ENCODE data around the gene AGBL5. TPM values are rescaled to one million over a fixed set of nuclear protein-coding genes. Genes with fewer than 3 reads are reported as not detected.

The AGBL5 gene
- polyA plus RNA-seq, 1 donor (not counting 4 experiments of a cell fraction or from before 2014, with no cell fraction given): 25.5 TPM

DNA sequence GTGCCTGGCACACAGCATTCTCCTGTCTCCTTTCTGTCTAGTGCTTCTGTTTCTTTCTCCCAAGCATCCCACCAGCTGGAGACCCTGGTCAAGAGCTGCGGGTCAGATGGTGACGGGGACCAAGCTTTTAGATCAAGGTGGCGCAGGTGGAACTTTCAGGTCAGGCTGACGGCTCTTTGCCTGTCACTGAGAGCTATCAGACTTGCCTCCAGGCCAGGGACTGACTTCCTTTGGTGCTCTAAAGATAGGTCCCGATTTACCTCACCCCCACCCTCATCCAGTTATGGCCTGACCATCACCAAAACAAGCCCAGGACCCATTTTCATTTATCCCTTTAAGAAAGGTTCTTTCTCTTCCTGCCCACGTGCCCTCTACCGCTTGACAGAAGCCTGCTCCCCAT, 25.8 kb downstream of the AGBL5 start:
- Histone ChIP-seq H3K36me3 (ENCODE audit: control insufficient read depth in 2 of 2, extremely low read depth in 1 of 2, insufficient read depth in 2 of 2, low read length in 2 of 2) (no peaks in the 10 kb centered on the region), H3K9me1 (ENCODE audit: control insufficient read depth, extremely low read depth, insufficient read depth, low read length) (no peaks in the 10 kb centered on the region), H2AFZ (ENCODE audit: control insufficient read depth, low read length) (no peak overlapping the region), H3K27me3 (ENCODE audit: control insufficient read depth, extremely low read depth, insufficient read depth, low read length) (no peaks in the 10 kb centered on the region), H3K4me2 (ENCODE audit: control insufficient read depth, extremely low read depth, insufficient read depth, low read depth, low read length) (no peak overlapping the region), H4K20me1 (ENCODE audit: control insufficient read depth, extremely low read depth, insufficient read depth, low read length) (no peaks in the 10 kb centered on the region), H3K9me3 (ENCODE audit: control insufficient read depth, low read depth, low read length) (no peaks in the 10 kb centered on the region), H3K27ac (ENCODE audit: control insufficient read depth, insufficient read depth, low read length) (no peak overlapping the region), H3K4me3 (ENCODE audit: control insufficient read depth in 2 of 3, extremely low read depth in 1 of 3, insufficient read depth in 2 of 3, low read depth in 1 of 3, low read length in 3 of 3) (no peak overlapping the region), H3K4me1 (ENCODE audit: control insufficient read depth, extremely low read depth, insufficient read depth, low read length) (peaks cover 15% of the 10 kb centered on the region), H3K79me2 (ENCODE audit: control insufficient read depth, insufficient read depth, low read length) (no peaks in the 10 kb centered on the region), H3K9ac (ENCODE audit: control insufficient read depth, extremely low read depth, insufficient read depth, low read length) (no peak overlapping the region)
- DNase-seq (ENCODE audit: low read depth, low spot score) (no peak), FAIRE-seq (no peak)
- dilution Hi-C loops (cut with MboI; ENCODE audit: extremely low pct_ligation_motif_present, low sequenced_read_pairs): no loop called here
- TF ChIP-seq, protein P1, sequence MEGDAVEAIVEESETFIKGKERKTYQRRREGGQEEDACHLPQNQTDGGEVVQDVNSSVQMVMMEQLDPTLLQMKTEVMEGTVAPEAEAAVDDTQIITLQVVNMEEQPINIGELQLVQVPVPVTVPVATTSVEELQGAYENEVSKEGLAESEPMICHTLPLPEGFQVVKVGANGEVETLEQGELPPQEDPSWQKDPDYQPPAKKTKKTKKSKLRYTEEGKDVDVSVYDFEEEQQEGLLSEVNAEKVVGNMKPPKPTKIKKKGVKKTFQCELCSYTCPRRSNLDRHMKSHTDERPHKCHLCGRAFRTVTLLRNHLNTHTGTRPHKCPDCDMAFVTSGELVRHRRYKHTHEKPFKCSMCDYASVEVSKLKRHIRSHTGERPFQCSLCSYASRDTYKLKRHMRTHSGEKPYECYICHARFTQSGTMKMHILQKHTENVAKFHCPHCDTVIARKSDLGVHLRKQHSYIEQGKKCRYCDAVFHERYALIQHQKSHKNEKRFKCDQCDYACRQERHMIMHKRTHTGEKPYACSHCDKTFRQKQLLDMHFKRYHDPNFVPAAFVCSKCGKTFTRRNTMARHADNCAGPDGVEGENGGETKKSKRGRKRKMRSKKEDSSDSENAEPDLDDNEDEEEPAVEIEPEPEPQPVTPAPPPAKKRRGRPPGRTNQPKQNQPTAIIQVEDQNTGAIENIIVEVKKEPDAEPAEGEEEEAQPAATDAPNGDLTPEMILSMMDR (optimal IDR thresholded peaks at IDR 0.05 in 1 of 3, IDR thresholded peaks at IDR 0.05 in 1 of 3, conservative IDR thresholded peaks at IDR 0.05 in 1 of 3; ENCODE audit: extremely low read depth in 1 of 3, insufficient read depth in 2 of 3, low read length in 3 of 3): no peak

DNA sequence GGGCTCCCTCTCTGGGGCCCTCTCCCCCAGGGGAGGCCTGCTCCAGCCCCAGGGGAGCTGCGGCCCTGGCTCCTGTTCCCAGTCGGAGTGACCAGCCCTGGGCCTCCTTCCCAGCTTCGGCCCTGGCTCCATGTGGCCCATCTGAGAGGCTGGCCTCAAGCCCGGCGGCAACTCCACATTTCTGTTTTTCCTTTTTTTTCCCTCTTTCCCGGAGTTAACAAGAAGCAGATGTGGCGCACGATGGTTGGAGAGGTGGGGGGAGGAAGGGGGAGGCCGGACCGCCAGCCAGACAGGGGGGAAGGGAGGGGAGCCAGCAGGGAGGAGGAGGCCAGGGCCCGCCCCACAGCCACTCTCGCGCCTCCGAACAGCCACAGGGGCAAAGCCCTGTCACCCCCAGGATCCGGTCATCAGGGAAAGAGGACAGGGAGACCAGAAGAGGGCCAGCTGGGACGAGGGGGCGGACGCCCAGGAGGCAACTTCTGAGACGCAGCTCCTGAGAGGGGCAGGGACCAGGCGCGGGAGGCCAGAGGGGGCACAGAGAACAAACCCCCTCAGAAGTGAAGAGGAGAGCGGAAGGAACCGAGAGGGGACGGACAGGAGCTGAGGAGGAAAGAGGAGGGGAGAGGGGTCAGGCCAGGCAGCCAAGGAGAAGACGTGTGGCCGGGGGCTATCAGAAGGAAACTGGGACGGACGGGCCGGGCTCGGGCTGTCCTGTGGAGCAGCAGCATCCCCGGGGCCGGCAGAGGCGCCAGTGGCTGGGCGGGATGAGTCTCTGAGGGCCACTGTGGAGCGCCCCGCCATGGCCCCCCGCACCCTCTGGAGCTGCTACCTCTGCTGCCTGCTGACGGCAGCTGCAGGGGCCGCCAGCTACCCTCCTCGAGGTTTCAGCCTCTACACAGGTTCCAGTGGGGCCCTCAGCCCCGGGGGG, 27.1 kb downstream of the AGBL5 start, which contains the start of gene EMILIN1:
TSS of gene EMILIN1 (plus strand) at position 349 of the 928 bp plus-strand sequence. CDS start at position 800, 451 bp downstream.
- no peaks in the 10 kb centered on the region for H3K36me3 ChIP-seq (ENCODE audit: control insufficient read depth in 2 of 2, extremely low read depth in 1 of 2, insufficient read depth in 2 of 2, low read length in 2 of 2)
- no peak for FAIRE-seq

More for the DNA sequence above, 27.1 kb downstream of the AGBL5 start, which contains the start of gene EMILIN1:
- Histone ChIP-seq H3K4me3 (ENCODE audit: control insufficient read depth in 2 of 3, extremely low read depth in 1 of 3, insufficient read depth in 2 of 3, low read depth in 1 of 3, low read length in 3 of 3) (no peak within 1 kb of the TSS), H2AFZ (ENCODE audit: control insufficient read depth, low read length) (no peak within 1 kb of the TSS), H3K9me1 (ENCODE audit: control insufficient read depth, extremely low read depth, insufficient read depth, low read length) (no peaks in the 10 kb centered on the region), H3K4me2 (ENCODE audit: control insufficient read depth, extremely low read depth, insufficient read depth, low read depth, low read length) (no peak within 1 kb of the TSS), H3K27ac (ENCODE audit: control insufficient read depth, insufficient read depth, low read length) (no peak within 1 kb of the TSS), H3K9me3 (ENCODE audit: control insufficient read depth, low read depth, low read length) (no peaks in the 10 kb centered on the region), H3K79me2 (ENCODE audit: control insufficient read depth, insufficient read depth, low read length) (no peaks in the 10 kb centered on the region), H3K27me3 (ENCODE audit: control insufficient read depth, extremely low read depth, insufficient read depth, low read length) (no peaks in the 10 kb centered on the region), H3K4me1 (ENCODE audit: control insufficient read depth, extremely low read depth, insufficient read depth, low read length) (peaks cover 14% of the 10 kb centered on the region), H4K20me1 (ENCODE audit: control insufficient read depth, extremely low read depth, insufficient read depth, low read length) (no peaks in the 10 kb centered on the region), H3K9ac (ENCODE audit: control insufficient read depth, extremely low read depth, insufficient read depth, low read length) (no peak within 1 kb of the TSS)
- TF ChIP-seq EZH2 (IDR thresholded peaks at IDR 0.05; ENCODE audit: low read length): no peak
- TF ChIP-seq, protein P1 (optimal IDR thresholded peaks at IDR 0.05 in 1 of 3, IDR thresholded peaks at IDR 0.05 in 1 of 3, conservative IDR thresholded peaks at IDR 0.05 in 1 of 3; ENCODE audit: extremely low read depth in 1 of 3, insufficient read depth in 2 of 3, low read length in 3 of 3): no peak
- dilution Hi-C loops (cut with MboI; ENCODE audit: extremely low pct_ligation_motif_present, low sequenced_read_pairs): no loop called here
- DNase-seq (ENCODE audit: low read depth, low spot score): no peak
